ENCODE measurements around the gene ERP29.
"Not testable (repeated sequence)": the region's sequence is repeated elsewhere in the genome, so short reads cannot be mapped to it uniquely, and the experiment has no call there.

ERP29 gene

DNA sequence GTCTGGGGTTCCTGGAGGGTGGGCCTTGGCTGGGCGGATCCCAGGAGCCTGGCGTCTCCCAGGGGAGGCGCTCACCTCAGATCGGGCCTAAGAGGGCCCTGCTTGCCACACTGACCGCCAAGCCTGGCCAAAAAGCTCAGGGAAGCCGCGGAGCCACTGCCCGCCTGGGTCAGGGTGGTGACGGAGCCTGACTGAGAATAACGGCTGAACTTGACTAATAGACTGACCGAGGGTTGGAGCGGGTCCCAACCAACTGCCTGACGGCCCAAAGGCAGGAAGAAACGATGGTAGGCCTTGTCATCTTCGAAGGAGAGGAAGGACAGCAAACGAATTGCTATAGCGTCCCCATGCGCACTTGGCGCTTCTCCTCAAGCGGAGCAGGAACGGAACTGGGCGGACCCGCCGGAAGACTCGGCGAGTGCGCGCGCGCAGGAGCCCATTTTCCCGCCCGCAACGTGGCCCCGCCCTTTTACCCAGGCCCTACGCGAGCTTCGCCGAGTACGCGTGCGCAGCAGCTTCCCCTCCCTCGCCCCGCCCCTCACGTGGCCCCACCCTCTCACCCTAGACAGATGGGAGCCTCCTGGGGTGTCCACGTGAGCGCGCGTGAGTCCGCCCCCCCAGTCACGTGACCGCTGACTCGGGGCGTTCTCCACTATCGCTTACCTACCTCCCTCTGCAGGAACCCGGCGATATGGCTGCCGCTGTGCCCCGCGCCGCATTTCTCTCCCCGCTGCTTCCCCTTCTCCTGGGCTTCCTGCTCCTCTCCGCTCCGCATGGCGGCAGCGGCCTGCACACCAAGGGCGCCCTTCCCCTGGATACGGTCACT lies at the start of gene ERP29, which contains the start of gene TMEM116:
Gene ERP29 (plus strand): TSS at position 652 of the 826 bp plus-strand sequence. CDS start 40 bp downstream, at position 692.
Gene TMEM116 (minus strand): TSS at position 391 of the 826 bp plus-strand sequence. CDS start 7,895 bp downstream, outside the sequence.
- DNase-seq: peak; percentile 100

DNA sequence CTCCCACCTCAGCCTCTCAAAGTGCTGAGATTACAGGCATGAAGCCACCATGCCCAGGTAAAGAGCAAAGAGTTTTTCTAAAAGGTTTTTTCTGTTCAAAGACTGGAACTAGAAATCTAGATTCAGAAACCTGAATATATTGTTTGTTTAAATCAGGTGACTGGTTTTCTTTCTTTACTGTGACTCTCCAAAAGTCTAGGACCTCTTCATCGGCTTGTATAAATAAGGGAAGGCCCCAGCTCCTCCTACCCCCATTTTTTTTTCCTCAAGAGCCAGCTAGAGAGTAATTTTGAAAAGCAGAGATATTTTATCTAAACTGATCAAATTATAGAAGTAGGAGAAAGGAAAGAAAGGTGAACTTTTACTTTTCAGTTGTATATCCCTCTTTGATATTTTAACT lies 48.3 kb upstream of the ERP29 start:
- DNase-seq: no peak

- DNase-seq: no peak
Measured at GRCh38 chr12:111971800-111972199, 41.4 kb upstream of the ERP29 start.

DNA sequence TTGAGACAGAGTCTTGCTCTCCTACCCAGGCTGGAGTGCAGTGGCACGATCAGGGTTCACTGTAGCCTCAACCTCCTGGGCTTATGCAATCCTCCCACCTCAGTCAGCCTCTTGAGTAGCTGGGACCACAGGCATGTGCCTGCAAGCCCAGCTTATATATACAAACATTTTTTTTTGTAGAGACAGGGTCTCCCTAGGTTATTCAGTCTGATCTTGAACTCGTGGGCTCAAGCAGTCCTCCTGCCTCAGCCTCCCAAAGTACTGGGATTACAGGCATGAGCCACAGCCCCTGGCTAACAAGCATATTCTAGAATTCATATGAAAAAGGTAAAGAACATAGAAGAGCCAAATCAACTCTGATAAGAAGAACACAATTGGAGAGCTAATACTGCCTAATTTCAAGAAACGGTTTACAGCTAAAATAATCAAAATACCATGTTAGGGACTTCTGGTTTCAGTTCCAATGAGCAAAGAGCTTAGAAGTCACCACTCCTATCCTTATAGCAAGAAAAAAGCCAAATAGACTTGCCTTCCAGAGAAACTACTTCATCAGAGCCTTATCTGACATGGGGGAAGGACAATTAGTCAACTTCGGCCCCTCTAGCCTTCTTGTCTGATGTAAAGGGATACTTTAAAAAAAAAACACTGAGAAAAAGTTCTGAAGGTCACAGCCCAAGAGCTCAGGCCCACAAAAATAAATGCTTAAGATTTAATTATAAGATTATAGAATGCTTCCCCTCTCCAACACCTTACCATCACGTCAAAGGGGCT lies 37.9 kb upstream of the ERP29 start:
- DNase-seq: no peak

DNA sequence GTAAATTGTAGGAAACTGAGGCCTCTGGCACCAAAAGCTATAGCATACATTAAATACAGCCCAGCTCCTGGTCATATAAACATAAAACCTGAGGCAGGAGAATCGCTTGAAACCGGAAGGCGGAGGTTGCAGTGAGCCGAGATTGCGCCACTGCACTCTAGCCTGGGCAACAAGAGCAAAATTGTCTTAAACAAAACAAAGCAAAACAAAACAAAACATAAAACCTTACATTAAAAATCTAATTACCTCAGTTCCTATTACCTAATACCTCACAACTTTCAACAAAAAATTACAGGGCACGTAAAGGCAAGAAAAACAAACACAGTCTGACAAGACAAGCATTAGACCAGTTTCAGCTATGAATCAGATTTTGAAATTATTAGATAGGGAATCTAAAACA lies 36.9 kb upstream of the ERP29 start:
- no peak for DNase-seq

DNA sequence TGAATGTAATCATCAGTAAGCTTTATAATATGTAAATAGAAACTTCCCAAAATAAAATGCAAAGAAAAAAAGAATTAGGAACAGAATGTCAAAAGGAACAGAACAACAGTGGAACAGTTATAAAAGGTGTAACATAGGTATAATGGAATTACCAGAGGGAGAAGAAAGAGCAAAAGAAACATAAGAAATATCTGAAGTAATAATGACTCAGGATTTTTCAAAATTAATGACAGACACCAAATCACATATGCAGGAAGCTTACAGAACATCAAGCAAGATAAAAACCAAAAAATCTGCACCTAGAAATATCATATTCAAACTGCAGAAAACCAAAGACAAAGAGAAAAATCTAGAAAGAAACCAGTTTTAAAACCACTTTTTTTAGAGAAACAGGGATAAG lies 36.4 kb upstream of the ERP29 start:
- no peak for DNase-seq

GRCh38 chr12:111978545-111978944 lies 34.7 kb upstream of the ERP29 start:
- DNase-seq: no peak

GRCh38 chr12:111980598-111980997 lies 32.6 kb upstream of the ERP29 start:
- DNase-seq: no peak

DNA sequence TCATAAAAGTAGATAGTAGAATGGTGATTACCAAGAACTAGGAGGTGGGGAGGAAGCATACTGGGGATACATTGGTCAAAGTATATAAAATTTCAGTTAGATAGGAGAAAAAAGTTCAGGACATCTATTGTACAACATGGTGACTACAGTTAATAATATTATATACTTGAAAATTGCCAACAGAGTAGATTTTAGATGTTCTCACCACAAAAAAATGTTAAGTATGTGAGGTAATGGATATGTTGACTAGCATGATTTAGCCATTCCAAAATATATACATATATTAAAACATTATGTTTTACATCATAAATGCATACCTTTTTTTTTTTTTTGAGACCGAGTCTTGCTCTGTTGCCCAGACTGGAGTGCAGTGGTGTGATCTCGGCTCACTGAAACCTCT lies 31.2 kb upstream of the ERP29 start:
- DNase-seq: no peak

GRCh38 chr12:111984820-111985219 lies 28.4 kb upstream of the ERP29 start:
- DNase-seq: no peak

GRCh38 chr12:111991535-111991934 lies 21.7 kb upstream of the ERP29 start:
- peak; percentile 36 for DNase-seq

DNA sequence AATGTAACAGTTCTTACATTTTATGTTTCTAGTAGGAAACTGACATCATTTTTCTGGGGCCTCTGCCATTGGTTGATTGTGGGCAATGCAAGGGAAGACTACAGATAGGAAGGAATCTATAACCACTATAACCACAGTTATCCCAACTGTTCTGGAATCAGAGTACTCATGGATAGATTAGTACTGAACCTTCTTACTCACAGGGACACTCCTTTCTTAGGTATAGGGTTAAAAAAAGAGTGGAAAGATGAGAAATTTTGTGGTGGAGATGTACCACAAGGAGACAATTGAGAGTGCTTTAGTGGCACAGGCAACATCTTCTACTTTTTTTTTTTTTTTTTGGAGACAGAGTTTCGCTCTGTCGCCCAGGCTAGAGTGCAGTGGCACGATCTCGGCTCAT lies 21.3 kb upstream of the ERP29 start:
- peak; percentile 30 for DNase-seq

GRCh38 chr12:111992464-111992863 lies 20.8 kb upstream of the ERP29 start:
- peak; percentile 35 for DNase-seq

DNA sequence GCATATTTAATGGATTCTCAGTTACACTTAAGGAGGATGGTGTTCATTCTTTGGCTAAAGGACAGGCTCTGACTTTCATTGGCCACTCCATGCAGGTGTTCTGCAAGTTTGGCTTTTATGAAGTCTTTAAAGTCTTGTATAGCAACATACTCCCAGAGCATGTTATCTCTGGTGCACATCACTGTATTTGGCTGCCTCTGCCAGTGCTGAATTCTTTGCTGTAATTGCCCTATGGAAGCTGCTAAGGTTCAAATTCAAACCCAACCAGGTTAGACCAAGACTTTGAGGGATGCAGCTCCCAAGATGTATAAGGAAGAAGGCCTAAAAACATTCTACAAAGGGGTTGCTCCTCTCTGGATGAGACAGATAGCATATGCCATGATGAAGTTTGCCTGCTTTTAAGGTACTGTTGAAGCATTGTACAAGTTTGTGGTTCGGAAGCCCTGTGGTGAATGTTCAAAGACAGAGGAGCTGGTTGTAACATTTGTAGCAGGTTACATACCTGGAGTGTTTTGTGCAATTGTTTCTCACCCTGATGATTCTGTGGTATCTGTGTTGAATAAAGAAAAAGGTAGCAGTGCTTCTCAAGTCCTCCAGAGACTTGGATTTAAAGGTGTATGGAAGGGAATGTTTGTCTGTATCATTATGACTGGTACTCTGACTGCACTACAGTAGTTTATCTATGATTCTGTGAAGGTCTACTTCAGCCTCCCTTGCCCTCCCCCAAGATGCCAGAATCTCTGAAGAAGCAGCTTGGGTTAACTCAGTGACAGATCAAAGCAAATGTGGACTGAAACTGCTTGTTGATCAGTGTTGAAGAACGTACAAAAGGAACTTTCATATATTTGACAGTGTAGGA lies 19.7 kb upstream of the ERP29 start:
- DNase-seq: peak; percentile 74

DNA sequence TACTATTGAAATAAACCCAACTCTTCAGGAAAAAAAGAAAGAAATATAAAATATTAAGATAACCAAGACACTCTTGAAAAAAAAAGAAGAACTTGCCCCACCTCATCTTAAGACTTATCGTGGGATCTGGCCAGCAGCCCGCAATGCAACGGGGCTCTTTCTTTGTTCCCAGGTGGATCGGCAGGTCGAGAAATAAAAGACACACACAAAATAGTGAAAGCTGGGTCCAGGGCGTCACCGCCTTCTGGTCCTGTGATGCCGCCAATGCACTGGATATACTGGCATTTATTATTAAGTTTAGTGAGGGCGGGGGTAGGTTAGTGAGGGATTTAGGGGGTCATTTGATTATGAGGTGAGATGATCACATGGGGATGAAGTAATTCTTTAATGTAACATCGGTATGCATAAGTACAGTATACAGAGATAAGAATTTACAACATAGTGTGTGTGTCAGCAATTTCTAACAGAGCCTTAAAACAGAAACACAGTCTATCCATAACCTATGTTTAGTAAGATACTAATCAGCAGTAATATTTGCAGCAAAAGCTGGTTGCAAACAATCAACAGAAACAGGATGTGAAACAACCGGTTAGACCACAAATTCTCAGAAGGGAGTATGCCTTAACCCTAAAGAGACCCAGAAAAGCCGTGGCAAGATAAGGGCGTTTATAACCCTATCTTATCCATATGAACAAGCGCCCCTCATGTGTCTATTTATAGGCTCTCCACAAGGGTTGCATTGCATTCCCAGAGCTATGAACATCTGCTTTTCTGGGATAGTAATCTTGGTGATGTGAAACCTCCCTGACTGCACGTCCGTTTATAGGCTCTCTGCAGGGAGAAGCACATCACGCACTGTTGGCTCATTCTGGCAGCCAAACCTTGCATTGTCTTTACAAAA lies 18.8 kb upstream of the ERP29 start:
- peak; percentile 74 for DNase-seq

DNA sequence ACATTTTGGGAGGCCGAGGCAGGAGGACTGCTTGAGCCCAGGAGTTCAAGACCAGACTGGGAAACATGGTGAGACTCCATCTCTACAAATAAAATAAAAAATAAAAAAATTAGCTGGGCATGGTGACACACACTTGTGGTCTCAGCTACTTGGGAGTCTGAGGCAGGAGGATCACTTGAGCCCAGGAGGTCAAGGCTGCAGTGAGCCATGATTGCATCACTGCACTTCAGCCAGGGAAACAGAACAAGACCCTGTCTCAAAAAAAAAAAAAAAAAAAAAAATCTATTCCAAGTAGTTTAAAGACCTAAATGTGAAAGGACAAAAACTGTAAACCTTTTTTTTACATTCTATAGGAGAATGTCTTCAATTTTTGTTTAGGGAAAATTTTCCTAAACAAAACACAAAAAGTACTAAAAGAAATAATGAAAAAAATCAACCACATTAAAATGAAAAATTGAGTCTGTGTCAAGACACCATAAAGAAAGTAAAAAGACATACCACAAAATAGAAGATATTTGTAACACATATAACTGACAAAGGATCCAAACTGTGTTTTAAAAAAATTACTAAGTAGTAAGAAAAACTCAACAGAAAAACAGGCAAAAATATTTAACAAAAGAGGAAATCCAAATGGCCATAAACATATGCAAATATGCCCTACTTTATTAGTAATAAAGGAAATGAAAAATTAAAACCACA lies 17.3 kb upstream of the ERP29 start:
- DNase-seq: no peak

DNA sequence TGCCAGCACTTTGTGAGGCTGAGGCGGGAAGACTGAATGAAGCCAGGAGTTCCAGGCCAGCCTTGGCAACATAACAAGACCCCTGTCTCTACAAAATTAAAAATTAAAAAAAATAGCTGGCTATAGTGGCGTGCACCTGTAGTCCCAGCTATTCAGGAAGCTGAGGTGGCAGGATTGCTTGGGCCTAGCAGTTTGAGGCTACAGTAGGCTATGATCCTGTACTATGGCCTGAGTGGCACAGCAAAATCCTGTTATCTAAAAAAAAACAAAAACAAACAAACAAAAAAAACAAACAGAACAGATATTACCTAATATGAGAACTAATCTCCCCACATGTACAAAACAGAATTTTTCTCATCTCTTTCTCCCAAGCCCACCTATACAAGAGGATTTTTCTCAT lies 15.9 kb upstream of the ERP29 start:
- DNase-seq: no peak

DNA sequence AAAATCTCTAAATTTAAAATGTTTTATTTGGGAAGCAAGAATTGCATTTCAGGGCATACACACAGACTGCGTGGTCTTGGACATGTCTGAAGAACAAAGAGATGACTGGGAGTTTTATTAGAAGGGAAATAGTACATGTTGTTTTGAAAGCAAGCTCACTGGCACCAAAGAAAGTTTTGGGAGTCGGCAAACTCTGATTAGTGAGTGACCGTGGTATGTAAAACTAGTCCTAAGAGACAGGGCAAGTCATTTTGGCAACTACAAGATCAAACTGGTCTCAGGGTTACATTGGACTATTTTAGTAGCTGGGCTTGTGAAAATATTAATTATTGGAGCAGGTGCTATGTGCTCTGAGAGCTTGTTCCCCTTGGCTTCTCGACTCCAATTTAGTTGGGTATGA lies 15.2 kb upstream of the ERP29 start:
- DNase-seq: no peak

DNA sequence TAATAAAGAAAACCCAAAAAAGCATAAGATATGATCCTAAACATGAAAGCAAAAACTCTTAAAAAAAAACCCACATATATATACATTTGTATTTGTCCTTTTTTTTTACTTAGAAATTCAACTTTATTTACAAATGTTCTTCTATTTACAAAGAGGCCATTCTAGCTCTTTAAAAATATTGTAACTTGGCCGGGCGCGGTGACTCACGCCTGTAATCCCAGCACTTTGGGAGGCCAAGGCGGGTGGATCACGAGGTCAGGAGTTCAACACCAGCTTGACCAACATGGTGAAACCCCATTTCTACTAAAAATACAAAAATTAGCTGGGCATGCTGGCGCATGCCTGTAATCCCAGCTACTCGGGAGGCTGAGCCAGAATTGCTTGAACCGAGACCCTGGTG lies 14.1 kb upstream of the ERP29 start:
- DNase-seq: not testable (repeated sequence)

DNA sequence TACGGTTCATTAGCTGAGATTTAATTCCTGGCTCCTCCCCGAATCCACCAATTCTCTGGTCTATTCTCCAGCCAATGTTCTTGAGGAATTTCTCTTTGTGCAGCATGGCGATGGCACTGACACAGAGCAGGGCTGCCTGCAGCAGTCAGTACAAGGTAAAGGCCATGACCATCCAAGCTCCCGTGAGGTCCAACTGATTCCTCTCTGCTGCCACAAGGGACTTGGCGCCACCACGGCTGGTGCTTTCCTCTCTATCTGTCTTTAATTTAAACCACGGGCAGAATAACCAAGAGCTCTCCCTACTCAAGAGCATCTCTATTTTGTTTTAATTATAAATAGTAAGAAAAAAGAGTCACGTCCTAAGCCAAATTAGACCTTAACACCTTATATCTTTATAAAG lies 12.4 kb upstream of the ERP29 start:
- no peak for DNase-seq

GRCh38 chr12:112001576-112001975 lies 11.7 kb upstream of the ERP29 start:
- DNase-seq: peak; percentile 14

Data from activated CD4-positive, alpha-beta T cell treated with anti-CD3 and anti-CD28 coated beads, Interleukin-2, amount 50 U/mL, for 16 hours (primary cell).